Mammary microvascular endothelial cell (primary cell): ENCODE data around the gene ANO6. TPM values are rescaled to one million over a fixed set of nuclear protein-coding genes. Genes with fewer than 3 reads are reported as not detected.

Experiments
- total RNA-seq: library from RNA; depleted of rRNA; stranded (reverse); fragments of >200 nt; gene quantifications from 2 replicates; pipeline ENCODE4 v1.2.3, GENCODE V29; 2015

Gene ANO6
- 55.1 and 58.0 TPM in 2 replicates for total RNA-seq

GRCh38 chr12:45215419-45216229, at the start of gene ANO6:
Gene ANO6 (plus strand): TSS chr12:45216095. CDS start chr12:45216322, 227 bp downstream.

Other genes with a start within 250 kb of the ANO6 start
- not detected in 2 replicates for gene DBX2, start 165.0 kb upstream of the ANO6 start, total RNA-seq